HepG2 (cell line): ENCODE results near the gene TMEM98.

Experiments used
- GTF2F1 ChIP-seq: fragments of 150-350 bp; IDR thresholded peaks from 2 replicates; pipeline ENCODE4 v1.6.1; 2014; ENCODE audit warnings: low read length
- ZNF503 ChIP-seq: sonication (generic); formaldehyde crosslinking; IDR thresholded peaks from 2 replicates; pipeline ENCODE4 v1.4.0; 2020; ENCODE audit warnings: missing genetic modification reagents

GRCh38 chr17:32921017-32921416 is 6.9 kb upstream of the TMEM98 start:
- no peak for TF ChIP-seq GTF2F1
- TF ChIP-seq ZNF503 (CRISPR knock-in tag): no peak
